NB4 (cell line): Measurements from ENCODE around the gene TMEM45A.
"Not testable (repeated sequence)": the region's sequence is repeated elsewhere in the genome, so short reads cannot be mapped to it uniquely, and the experiment has no call there.

Experiments used
- TF ChIP-seq, protein P1 (sequence below): IDR thresholded peaks from one replicate; pipeline ENCODE4 v1.5.1; 2012; ENCODE audit warnings: low read depth, low read length
- TF ChIP-seq, protein P2 (sequence below): IDR thresholded peaks from 2 replicates; pipeline ENCODE4 v1.6.1; 2011; ENCODE audit warnings: low read depth, low read length

DNA sequence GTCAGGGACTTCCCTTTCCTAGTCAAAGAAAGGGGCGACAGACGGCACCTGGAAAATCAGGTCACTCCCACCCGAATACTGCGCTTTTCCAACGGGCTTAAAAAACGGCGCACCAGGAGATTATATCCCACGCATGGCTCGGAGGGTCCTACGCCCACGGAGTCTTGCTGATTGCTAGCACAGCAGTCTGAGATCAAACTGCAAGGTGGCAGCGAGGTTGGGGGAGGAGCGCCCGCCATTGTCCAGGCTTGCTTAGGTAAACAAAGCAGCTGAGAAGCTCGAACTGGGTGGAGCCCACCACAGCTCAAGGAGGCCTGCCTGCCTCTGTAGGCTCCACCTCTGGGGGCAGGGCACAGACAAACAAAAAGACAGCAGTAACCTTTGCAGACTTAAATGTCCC lies 17.4 kb downstream of the TMEM45A start:
- TF ChIP-seq, protein P1, sequence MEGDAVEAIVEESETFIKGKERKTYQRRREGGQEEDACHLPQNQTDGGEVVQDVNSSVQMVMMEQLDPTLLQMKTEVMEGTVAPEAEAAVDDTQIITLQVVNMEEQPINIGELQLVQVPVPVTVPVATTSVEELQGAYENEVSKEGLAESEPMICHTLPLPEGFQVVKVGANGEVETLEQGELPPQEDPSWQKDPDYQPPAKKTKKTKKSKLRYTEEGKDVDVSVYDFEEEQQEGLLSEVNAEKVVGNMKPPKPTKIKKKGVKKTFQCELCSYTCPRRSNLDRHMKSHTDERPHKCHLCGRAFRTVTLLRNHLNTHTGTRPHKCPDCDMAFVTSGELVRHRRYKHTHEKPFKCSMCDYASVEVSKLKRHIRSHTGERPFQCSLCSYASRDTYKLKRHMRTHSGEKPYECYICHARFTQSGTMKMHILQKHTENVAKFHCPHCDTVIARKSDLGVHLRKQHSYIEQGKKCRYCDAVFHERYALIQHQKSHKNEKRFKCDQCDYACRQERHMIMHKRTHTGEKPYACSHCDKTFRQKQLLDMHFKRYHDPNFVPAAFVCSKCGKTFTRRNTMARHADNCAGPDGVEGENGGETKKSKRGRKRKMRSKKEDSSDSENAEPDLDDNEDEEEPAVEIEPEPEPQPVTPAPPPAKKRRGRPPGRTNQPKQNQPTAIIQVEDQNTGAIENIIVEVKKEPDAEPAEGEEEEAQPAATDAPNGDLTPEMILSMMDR = not testable (repeated sequence)
- TF ChIP-seq, protein P2, sequence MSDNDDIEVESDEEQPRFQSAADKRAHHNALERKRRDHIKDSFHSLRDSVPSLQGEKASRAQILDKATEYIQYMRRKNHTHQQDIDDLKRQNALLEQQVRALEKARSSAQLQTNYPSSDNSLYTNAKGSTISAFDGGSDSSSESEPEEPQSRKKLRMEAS = not testable (repeated sequence)
